Suprapubic skin (tissue), 4 donors: ENCODE measurements around the gene TMEM88. TPM values are rescaled to one million over a fixed set of nuclear protein-coding genes. Genes with fewer than 3 reads are reported as not detected.

Source experiments
- DNase-seq, 2 donors: peaks; one replicate each; pipeline ENCODE4 v3.0.0-alpha.2; 2019; ENCODE audit warnings: low spot score in 2 of 2
- H3K27ac ChIP-seq: fragments of 200-600 bp; sonication (generic); one replicate; pipeline ENCODE4 v1.5.1; 2019
- H3K27me3 ChIP-seq: fragments of 200-600 bp; sonication (generic); one replicate; pipeline ENCODE4 v1.5.1; 2019
- H3K36me3 ChIP-seq: fragments of 200-600 bp; sonication (generic); one replicate; pipeline ENCODE4 v1.5.1; 2019
- H3K4me1 ChIP-seq: fragments of 200-600 bp; sonication (generic); one replicate; pipeline ENCODE4 v1.5.1; 2019
- H3K4me3 ChIP-seq: fragments of 200-600 bp; sonication (generic); one replicate; pipeline ENCODE4 v1.5.1; 2019; ENCODE audit warnings: mild to moderate bottlenecking
- H3K9me3 ChIP-seq: fragments of 200-600 bp; sonication (generic); one replicate; pipeline ENCODE4 v1.5.1; 2019
- EP300 ChIP-seq: sonication (generic); formaldehyde crosslinking; IDR thresholded peaks from one replicate; pipeline ENCODE4 v1.6.1; 2017; ENCODE audit warnings: antibody characterized with exemption
- POLR2A ChIP-seq, 2 donors: fragments of 450-650 bp; IDR thresholded peaks; one replicate each; pipeline ENCODE4 v1.6.1; 2017; ENCODE audit warnings: antibody characterized with exemption in 2 of 2, mild to moderate bottlenecking in 2 of 2, moderate library complexity in 2 of 2
- POLR2AphosphoS5 ChIP-seq, 3 donors: sonication (generic); formaldehyde crosslinking; IDR thresholded peaks; one replicate each; pipeline ENCODE4 v1.6.1; 2017; ENCODE audit warnings: antibody characterized with exemption in 3 of 3
- WGBS: methylation state at CpG from one replicate; pipeline ENCODE4 v1.1.5; 2018; 5-methylcytosine and 5-hydroxymethylcytosine counted together
- total RNA-seq, 4 donors: library from RNA; depleted of rRNA; stranded (reverse); fragments of >200 nt; gene quantifications; one replicate each; pipeline ENCODE4 v1.1.0, GENCODE V29; 2016
- TF ChIP-seq, protein P1 (sequence below), 2 donors: fragments of 200-600 bp in 1 of 2; fragments of 450-650 bp in 1 of 2; sonication (generic) in 1 of 2; IDR thresholded peaks; one replicate each; pipeline ENCODE4 v1.5.1; 2016 to 2019; ENCODE audit warnings: antibody characterized with exemption in 2 of 2, mild to moderate bottlenecking in 1 of 2, moderate library complexity in 1 of 2

Gene TMEM88
- total RNA-seq, 4 donors from 2014 or later = 4.2 to 7.6 (median 5.1) TPM

DNA sequence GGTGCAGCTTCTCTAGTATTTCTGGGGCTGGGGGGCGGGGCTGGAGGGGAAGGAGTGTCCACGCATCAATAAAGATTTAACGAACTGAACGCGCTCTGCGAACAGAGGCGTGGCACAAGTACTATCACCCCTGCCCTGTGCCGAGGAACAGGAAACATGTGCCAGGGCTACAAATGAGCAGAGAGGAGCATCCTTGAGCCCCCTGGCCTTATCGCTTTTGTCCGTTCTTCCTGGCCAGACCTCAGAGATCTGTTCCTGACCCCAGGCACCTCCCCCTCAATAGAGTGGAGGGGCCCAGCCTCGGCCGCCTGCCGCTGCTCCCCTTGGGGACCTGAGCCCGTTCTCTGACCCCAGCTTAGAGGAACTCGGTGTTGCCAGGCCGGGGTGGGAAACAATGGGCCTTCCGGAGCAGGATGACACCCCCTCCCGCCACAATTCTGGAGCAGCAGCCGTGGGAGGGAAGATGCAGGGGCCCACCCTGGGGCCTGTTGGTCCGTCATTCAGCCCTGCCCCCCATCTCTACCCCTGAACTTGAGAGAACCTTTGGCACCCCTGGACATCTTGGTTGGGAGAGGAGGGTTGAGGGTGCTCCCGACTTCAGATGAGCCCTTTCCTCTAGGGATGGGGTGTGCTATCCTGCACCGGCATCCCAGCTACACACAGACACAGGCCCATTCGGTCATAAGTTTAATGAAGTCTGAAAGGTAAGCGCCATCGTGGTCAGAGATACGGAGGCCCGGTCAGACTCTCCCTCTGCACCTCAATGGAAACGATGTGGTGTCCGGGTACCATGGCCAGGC lies 1.3 kb downstream of the TMEM88 start:
- peaks cover 56% of the 10 kb centered on the region for H3K4me1 ChIP-seq
- DNase-seq = peak; percentile 79 to 81

DNA sequence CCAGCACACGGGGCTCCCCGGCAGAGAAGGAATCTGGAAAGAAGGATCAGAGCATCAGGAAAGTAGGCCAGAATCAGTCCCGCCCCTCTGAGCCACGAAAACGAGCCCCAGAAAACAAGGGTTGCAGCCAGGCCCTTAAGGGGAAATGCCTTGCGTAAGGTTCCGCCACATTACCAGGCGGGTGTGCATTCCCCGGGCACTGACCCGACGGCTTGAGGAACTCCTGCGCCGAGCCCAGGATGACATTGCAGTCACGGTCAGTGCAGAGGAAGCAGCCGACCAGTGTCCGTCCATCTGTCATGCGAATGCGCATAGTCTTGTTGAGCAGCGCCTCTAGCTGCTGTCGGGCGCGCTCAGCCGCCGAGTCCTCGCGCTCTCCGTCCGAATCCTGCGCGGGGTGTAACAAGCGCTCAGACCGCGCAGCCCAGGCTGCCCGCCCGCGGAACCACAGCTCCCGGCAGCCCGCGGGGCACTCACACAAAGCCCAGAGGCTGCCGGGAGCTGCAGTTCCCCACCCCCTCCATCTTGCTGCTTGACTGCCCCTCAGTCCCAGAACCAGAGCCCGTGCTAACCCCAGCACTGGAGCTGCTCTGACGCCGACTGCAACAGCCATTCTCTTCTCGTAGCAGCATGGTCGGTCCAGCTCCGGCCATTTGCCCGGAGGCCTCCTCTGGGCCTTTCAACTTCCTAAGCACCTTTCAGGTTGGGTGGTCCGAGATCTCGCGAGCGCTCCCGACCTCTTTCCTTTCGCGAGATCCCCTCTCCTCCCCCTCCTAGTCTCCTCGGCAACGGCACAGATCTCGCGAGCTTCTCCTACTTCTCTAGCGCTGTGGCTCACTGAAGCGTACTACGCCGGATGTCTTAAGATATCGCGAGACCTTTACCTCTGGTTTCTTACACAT lies 2.2 kb downstream of the TMEM88 start, which contains the start of gene NAA38:
NAA38 (minus strand) TSS at position 749 of the 902 bp plus-strand sequence; CDS start at position 653, 96 bp downstream.
- TF ChIP-seq EP300 (no peak), POLR2A (IDR thresholded peaks at IDR 0.05) (peak in 1 of 2 donors; percentile 26), POLR2AphosphoS5 (IDR thresholded peaks at IDR 0.05) (peak in 2 of 3 donors; percentile 65 to 69)
- TF ChIP-seq, protein P1, sequence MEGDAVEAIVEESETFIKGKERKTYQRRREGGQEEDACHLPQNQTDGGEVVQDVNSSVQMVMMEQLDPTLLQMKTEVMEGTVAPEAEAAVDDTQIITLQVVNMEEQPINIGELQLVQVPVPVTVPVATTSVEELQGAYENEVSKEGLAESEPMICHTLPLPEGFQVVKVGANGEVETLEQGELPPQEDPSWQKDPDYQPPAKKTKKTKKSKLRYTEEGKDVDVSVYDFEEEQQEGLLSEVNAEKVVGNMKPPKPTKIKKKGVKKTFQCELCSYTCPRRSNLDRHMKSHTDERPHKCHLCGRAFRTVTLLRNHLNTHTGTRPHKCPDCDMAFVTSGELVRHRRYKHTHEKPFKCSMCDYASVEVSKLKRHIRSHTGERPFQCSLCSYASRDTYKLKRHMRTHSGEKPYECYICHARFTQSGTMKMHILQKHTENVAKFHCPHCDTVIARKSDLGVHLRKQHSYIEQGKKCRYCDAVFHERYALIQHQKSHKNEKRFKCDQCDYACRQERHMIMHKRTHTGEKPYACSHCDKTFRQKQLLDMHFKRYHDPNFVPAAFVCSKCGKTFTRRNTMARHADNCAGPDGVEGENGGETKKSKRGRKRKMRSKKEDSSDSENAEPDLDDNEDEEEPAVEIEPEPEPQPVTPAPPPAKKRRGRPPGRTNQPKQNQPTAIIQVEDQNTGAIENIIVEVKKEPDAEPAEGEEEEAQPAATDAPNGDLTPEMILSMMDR (IDR thresholded peaks at IDR 0.05) = peak in 1 of 2 donors; percentile 51
- no peaks in the 10 kb centered on the region for H3K9me3 ChIP-seq
- peak; percentile 98 to 99 for DNase-seq
- under 1% methylated on average over 48 of the region's 64 CpGs for WGBS
- H3K36me3 ChIP-seq = peaks cover 16% of the 10 kb centered on the region
- H3K27ac ChIP-seq = peak within 1 kb of the TSS; percentile 93
- no peaks in the 10 kb centered on the region for H3K27me3 ChIP-seq
- peaks cover 47% of the 10 kb centered on the region for H3K4me1 ChIP-seq
- H3K4me3 ChIP-seq = peak within 1 kb of the TSS; percentile 71

More for the DNA sequence above, 1.3 kb downstream of the TMEM88 start:
- H3K4me3 ChIP-seq = peak overlapping the region; percentile 71
- H3K27me3 ChIP-seq = no peaks in the 10 kb centered on the region
- H3K27ac ChIP-seq = peak overlapping the region; percentile 93
- WGBS = 10% methylated on average over 8 of the region's 29 CpGs
- peaks cover 16% of the 10 kb centered on the region for H3K36me3 ChIP-seq
- peak in 1 of 3 donors; percentile 35 for TF ChIP-seq POLR2AphosphoS5 (IDR thresholded peaks at IDR 0.05)
- TF ChIP-seq, protein P1 (IDR thresholded peaks at IDR 0.05) = no peak
- H3K9me3 ChIP-seq = no peaks in the 10 kb centered on the region

DNA sequence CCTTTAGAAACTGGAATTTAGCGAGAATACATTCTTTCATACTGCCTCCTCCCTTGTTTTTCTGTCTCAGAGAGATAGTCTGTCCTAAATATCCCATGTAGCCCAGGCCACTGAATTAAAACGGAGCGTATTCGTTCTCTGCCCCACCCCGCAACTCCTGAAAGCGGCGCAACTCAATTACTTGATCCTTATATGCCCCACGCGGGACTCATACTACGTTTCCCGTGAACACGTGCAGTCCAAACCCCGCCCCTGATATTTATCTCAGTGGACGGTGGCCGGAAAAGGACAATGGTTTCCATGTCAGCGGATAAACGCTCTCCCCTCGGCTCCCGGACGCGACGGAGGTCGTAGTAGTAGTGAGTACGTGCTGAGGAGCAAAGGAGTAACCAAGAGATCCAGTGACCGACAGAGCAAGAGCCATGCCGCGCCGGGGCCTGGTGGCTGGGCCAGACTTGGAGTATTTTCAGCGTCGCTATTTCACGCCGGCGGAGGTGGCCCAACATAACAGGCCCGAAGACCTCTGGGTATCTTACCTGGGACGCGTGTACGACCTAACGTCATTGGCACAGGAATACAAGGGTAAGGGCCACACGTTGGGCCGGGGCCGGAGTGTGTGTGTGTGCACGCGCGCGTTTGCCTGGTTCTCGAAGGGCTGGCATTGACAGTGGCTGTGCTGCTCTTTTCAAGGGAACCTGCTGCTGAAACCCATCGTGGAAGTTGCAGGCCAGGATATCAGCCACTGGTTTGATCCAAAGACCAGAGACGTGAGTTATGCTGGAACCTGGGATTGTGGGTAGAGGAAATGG lies 3.1 kb downstream of the TMEM88 start, which contains the start of gene CYB5D1:
CYB5D1 (plus strand) TSS at position 291 of the 809 bp plus-strand sequence; CDS start at position 423, 132 bp downstream.
- peaks cover 43% of the 10 kb centered on the region for H3K4me1 ChIP-seq
- no peaks in the 10 kb centered on the region for H3K27me3 ChIP-seq
- H3K36me3 ChIP-seq = peaks cover 11% of the 10 kb centered on the region
- peak in 2 of 3 donors; percentile 15 to 88 for TF ChIP-seq POLR2AphosphoS5 (IDR thresholded peaks at IDR 0.05)
- peak in 1 of 2 donors; percentile 29 for TF ChIP-seq POLR2A (IDR thresholded peaks at IDR 0.05)
- TF ChIP-seq, protein P1 (IDR thresholded peaks at IDR 0.05) = no peak
- no peak for TF ChIP-seq EP300
- whole genome bisulfite sequencing = under 1% methylated on average over 40 of the region's 48 CpGs
- H3K9me3 ChIP-seq = no peaks in the 10 kb centered on the region
- peak within 1 kb of the TSS; percentile 93 for H3K27ac ChIP-seq
- peak; percentile 96 for DNase-seq
- peak within 1 kb of the TSS; percentile 71 for H3K4me3 ChIP-seq

DNA sequence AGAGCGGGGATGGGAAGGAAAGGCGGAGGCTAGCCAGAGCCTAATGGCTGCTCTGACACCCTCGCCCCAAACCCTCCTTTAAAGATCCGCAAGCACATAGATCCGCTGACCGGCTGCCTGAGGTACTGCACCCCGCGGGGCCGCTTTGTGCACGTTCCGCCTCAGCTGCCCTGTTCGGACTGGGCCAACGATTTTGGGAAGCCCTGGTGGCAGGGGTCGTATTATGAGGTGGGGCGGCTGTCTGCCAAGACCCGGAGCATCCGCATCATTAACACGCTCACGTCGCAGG lies 3.6 kb downstream of the TMEM88 start:
- Histone ChIP-seq H3K4me3 (peak overlapping the region; percentile 71), H3K27me3 (no peaks in the 10 kb centered on the region), H3K36me3 (peaks cover 6% of the 10 kb centered on the region), H3K4me1 (peaks cover 43% of the 10 kb centered on the region), H3K9me3 (no peaks in the 10 kb centered on the region), H3K27ac (peak overlapping the region; percentile 93)
- TF ChIP-seq POLR2AphosphoS5 (IDR thresholded peaks at IDR 0.05) (no peak), POLR2A (IDR thresholded peaks at IDR 0.05) (no peak), EP300 (no peak)
- TF ChIP-seq, protein P1 (IDR thresholded peaks at IDR 0.05) = peak; percentile 18 to 53
- 21% methylated on average over 14 of the region's 20 CpGs for WGBS
- peak; percentile 82 to 83 for DNase-seq
